Heart left ventricle (tissue), 13 donors: Measurements from ENCODE around the gene MTCH1.

Source experiments
- POLR2A ChIP-seq, 2 donors: fragments of 450-650 bp; IDR thresholded peaks; one replicate each; pipeline ENCODE4 v1.6.1; 2017; ENCODE audit warnings: antibody characterized with exemption in 2 of 2, mild to moderate bottlenecking in 2 of 2, moderate library complexity in 2 of 2
- TF ChIP-seq, protein P1 (sequence below), 12 donors: fragments of 200-600 bp; sonication (generic) in 4 of 12; IDR thresholded peaks; one replicate each; pipeline versions ENCODE4 v1.5.0 to v1.8.0; 2018 to 2022; ENCODE audit warnings: antibody characterized with exemption in 12 of 12, mild to moderate bottlenecking in 5 of 12
- donor health status: ischemic (EF 13 %, LVEDD 7.1; RV severe dilation, severe dysfunction).
- donor health status: DM: no; HTN: yes; CAD: no.
- donor health status: DM: no; HTN: no; CAD: no.
- donor health status: ischemic (EF 25% LVEDD 6.9; RV normal size, moderate dysfunction).
- donor health status: ischemic (EF 25% LVEDD 5.7; RV mildly dilated, moderate dysfunction).
- donor health status: ischemic (EF 35%, LVEDD 5.7; RV mildly dilated, moderate dysfunction).
- donor health status: nonischemic (EF 11% LVEDD 7.7; RV severe dilation, severe dysfunction).
- donor health status: DM: yes; HTN: yes; CAD: no.
- donor health status: PGD.
- donor health status: ischemic (EF 29% LVEDD 5.4; RV normal size, mild dysfunction).
- donor health status: nonischemic (EF 23%, LVEDD 6.1; RV moderate dilation, normal function).

DNA sequence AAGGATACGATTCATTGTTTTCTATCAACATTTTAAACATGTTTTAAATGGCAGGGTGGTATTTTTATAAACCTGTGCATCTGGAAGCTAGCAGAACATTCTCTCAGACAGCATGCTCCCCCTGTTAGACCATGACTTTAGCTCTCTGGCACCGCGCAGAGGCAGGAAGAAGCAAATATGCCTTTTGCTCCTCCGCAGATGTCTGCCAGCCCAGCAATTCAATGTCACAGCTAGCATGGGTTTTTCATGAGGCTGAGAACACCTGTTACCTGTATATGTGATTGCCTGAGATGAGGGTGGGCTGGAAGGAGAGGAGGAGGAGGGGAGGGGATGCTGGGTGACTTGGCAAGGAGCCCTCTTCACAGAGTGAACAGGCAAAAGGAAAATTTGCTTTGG is 6.7 kb downstream of the MTCH1 start:
- TF ChIP-seq, protein P1, sequence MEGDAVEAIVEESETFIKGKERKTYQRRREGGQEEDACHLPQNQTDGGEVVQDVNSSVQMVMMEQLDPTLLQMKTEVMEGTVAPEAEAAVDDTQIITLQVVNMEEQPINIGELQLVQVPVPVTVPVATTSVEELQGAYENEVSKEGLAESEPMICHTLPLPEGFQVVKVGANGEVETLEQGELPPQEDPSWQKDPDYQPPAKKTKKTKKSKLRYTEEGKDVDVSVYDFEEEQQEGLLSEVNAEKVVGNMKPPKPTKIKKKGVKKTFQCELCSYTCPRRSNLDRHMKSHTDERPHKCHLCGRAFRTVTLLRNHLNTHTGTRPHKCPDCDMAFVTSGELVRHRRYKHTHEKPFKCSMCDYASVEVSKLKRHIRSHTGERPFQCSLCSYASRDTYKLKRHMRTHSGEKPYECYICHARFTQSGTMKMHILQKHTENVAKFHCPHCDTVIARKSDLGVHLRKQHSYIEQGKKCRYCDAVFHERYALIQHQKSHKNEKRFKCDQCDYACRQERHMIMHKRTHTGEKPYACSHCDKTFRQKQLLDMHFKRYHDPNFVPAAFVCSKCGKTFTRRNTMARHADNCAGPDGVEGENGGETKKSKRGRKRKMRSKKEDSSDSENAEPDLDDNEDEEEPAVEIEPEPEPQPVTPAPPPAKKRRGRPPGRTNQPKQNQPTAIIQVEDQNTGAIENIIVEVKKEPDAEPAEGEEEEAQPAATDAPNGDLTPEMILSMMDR (IDR thresholded peaks at IDR 0.05): peak; percentile 19 to 74 (median 58)
- TF ChIP-seq POLR2A (IDR thresholded peaks at IDR 0.05): no peak
